Stomach (tissue), 9 donors: Measurements from ENCODE around the gene ASXL2. TPM values are rescaled to one million over a fixed set of nuclear protein-coding genes. Genes with fewer than 3 reads are reported as not detected.

ENCODE experiments used
- DNase-seq, 2 donors: peaks; one replicate each; pipeline versions ENCODE4 v3.0.0 to v3.0.0-alpha.2; 2013 to 2019
- H3K27ac ChIP-seq, 5 donors: fragments of 200-600 bp in 4 of 5; sonication (generic) in 4 of 5; one replicate each; pipeline ENCODE4 v1.5.1; 2013 to 2019; ENCODE audit warnings: mild to moderate bottlenecking in 1 of 5, moderate library complexity in 1 of 5
- H3K27me3 ChIP-seq, 3 donors: fragments of 200-600 bp; sonication (generic); one replicate each; pipeline ENCODE4 v1.5.1; 2017 to 2019; ENCODE audit warnings: mixed run types in 1 of 3
- H3K36me3 ChIP-seq, 4 donors: fragments of 200-600 bp; sonication (generic); 1 replicate in 3 of 4; 2 replicates in 1 of 4; pipeline ENCODE4 v1.5.1; 2016 to 2019
- H3K4me1 ChIP-seq, 4 donors: fragments of 200-600 bp; sonication (generic); one replicate each; pipeline ENCODE4 v1.5.1; 2016 to 2019
- H3K4me3 ChIP-seq, 4 donors: fragments of 200-600 bp; sonication (generic) in 3 of 4; one replicate each; pipeline ENCODE4 v1.5.1; 2016 to 2019; ENCODE audit warnings: mild to moderate bottlenecking in 1 of 4
- H3K9me3 ChIP-seq, 4 donors: fragments of 200-600 bp; sonication (generic); one replicate each; pipeline ENCODE4 v1.5.1; 2016 to 2019
- CTCF ChIP-seq, 7 experiments: fragments of 450-650 bp in 4 of 7; fragments of 200-600 bp in 3 of 7; sonication (generic) in 3 of 7; IDR thresholded peaks; one replicate each; pipeline ENCODE4 v1.5.1; 2016 to 2019; ENCODE audit warnings: antibody characterized with exemption in 7 of 7, control low read depth in 2 of 7, mild to moderate bottlenecking in 1 of 7
- EP300 ChIP-seq: sonication (generic); formaldehyde crosslinking; IDR thresholded peaks from one replicate; pipeline ENCODE4 v1.6.1; 2017; ENCODE audit warnings: antibody characterized with exemption
- POLR2A ChIP-seq, 4 donors: fragments of 450-650 bp; IDR thresholded peaks; one replicate each; pipeline ENCODE4 v1.6.1; 2016; ENCODE audit warnings: antibody characterized with exemption in 4 of 4, control low read depth in 2 of 4, mild to moderate bottlenecking in 1 of 4, moderate library complexity in 1 of 4
- POLR2AphosphoS5 ChIP-seq, 3 donors: sonication (generic); formaldehyde crosslinking; IDR thresholded peaks; one replicate each; pipeline ENCODE4 v1.6.1; 2016; ENCODE audit warnings: antibody characterized with exemption in 3 of 3
- WGBS, 5 donors: extraction: QIAGEN DNeasy Blood & Tissue Kit in 3 of 5; methylation state at CpG; one replicate each; pipeline versions ENCODE4 v1.1.5 to v1.1.7; 2013 to 2018; 5-methylcytosine and 5-hydroxymethylcytosine counted together
- intact Hi-C: fragments of 100-400 bp; cut with DNase I; formaldehyde crosslinking; loops from one replicate; pipeline ENCODE4 v1.15.1; 2023; ENCODE audit warnings: low total_unique reads
- polyA plus RNA-seq, 3 donors: library from polyadenylated mRNA; stranded (reverse); fragments of 200-250 nt; gene quantifications; one replicate each; pipeline ENCODE4 v1.2.3, GENCODE V29; 2013
- total RNA-seq, 5 donors: library from RNA; depleted of rRNA; stranded (reverse); fragments of >200 nt; gene quantifications; one replicate each; pipeline versions ENCODE4 v1.1.0 to v1.2.3, GENCODE V29; 2014 to 2016
- donor health status: healthy with polysubstance abuse.
- donor health status: Bipolar disorder and iron deficiency.
- donor health status: healthy.

ASXL2 gene
- total and polyA plus RNA-seq, 8 donors = 1.6 to 26.5 (median 12.8) TPM

- WGBS, 5 donors = 84 to 93% (median 92%) methylated on average over 7 of the region's 7 CpGs
- intact Hi-C loops = no loop called here
- Histone ChIP-seq H3K27ac (no peak overlapping the region), H3K4me1 (peaks cover 0 to 9% (median 0%) of the 10 kb centered on the region in 4 donors), H3K27me3 (no peaks in the 10 kb centered on the region), H3K36me3 (peaks cover 5 to 43% (median 39%) of the 10 kb centered on the region in 4 donors), H3K4me3 (no peak overlapping the region), H3K9me3 (no peaks in the 10 kb centered on the region)
- no peak for DNase-seq
- no peak for TF ChIP-seq POLR2AphosphoS5 (IDR thresholded peaks at IDR 0.05)
- TF ChIP-seq EP300 = no peak
- no peak for TF ChIP-seq POLR2A (IDR thresholded peaks at IDR 0.05)
- no peak for TF ChIP-seq CTCF (IDR thresholded peaks at IDR 0.05)
Observed at GRCh38 chr2:25845843-25846505, 32.3 kb downstream of the ASXL2 start.

- DNase-seq = no peak
- Histone ChIP-seq H3K4me3 (no peak overlapping the region), H3K27me3 (no peaks in the 10 kb centered on the region), H3K36me3 (peaks cover 5 to 44% (median 40%) of the 10 kb centered on the region in 4 donors), H3K9me3 (no peaks in the 10 kb centered on the region), H3K4me1 (peaks cover 0 to 5% (median 0%) of the 10 kb centered on the region in 4 donors), H3K27ac (no peak overlapping the region)
- TF ChIP-seq POLR2AphosphoS5 (IDR thresholded peaks at IDR 0.05) (no peak), CTCF (IDR thresholded peaks at IDR 0.05) (no peak), EP300 (no peak), POLR2A (IDR thresholded peaks at IDR 0.05) (no peak)
- intact Hi-C loops = no loop called here
- whole genome bisulfite sequencing, 5 donors = 88 to 100% (median 95%) methylated on average over 1 of the region's 1 CpG
Observed at GRCh38 chr2:25844089-25844488, 34.2 kb downstream of the ASXL2 start.

GRCh38 chr2:25842155-25842554, 36.1 kb downstream of the ASXL2 start:
- DNase-seq = no peak
- peaks cover 0 to 5% (median 2%) of the 10 kb centered on the region in 4 donors for H3K4me1 ChIP-seq
- 96 to 100% (median 100%) methylated on average over 1 of the region's 1 CpG for WGBS, 5 donors
- no peak for TF ChIP-seq POLR2AphosphoS5 (IDR thresholded peaks at IDR 0.05)
- no peak for TF ChIP-seq CTCF (IDR thresholded peaks at IDR 0.05)
- no peak for TF ChIP-seq POLR2A (IDR thresholded peaks at IDR 0.05)
- no peak for TF ChIP-seq EP300
- H3K9me3 ChIP-seq = no peaks in the 10 kb centered on the region
- H3K27me3 ChIP-seq = no peaks in the 10 kb centered on the region
- H3K27ac ChIP-seq = no peak overlapping the region
- intact Hi-C loops = no loop called here
- H3K4me3 ChIP-seq = no peak overlapping the region
- H3K36me3 ChIP-seq = peaks cover 5 to 44% (median 40%) of the 10 kb centered on the region in 4 donors

- no peak overlapping the region for H3K4me3 ChIP-seq
- intact Hi-C loops = no loop called here
- DNase-seq = no peak
- peaks cover 0 to 15% (median 2%) of the 10 kb centered on the region in 4 donors for H3K4me1 ChIP-seq
- no peak for TF ChIP-seq CTCF (IDR thresholded peaks at IDR 0.05)
- no peak for TF ChIP-seq POLR2A (IDR thresholded peaks at IDR 0.05)
- no peak for TF ChIP-seq EP300
- no peak for TF ChIP-seq POLR2AphosphoS5 (IDR thresholded peaks at IDR 0.05)
- 46 to 82% (median 73%) methylated on average over 2 of the region's 2 CpGs for WGBS, 5 donors
- no peaks in the 10 kb centered on the region for H3K27me3 ChIP-seq
- no peak overlapping the region for H3K27ac ChIP-seq
- peaks cover 0 to 37% (median 27%) of the 10 kb centered on the region in 4 donors for H3K36me3 ChIP-seq
- peaks cover 0 to under 1% (median 0%) of the 10 kb centered on the region in 4 donors for H3K9me3 ChIP-seq
Observed at GRCh38 chr2:25838152-25838756, 40.0 kb downstream of the ASXL2 start.
